ENCODE results near the gene C22orf23. TPM values are rescaled to one million over a fixed set of nuclear protein-coding genes. Genes with fewer than 3 reads are reported as not detected.

C22orf23 gene
- total and polyA plus RNA-seq, 2 of the 4 experiments (the other 2 are of a cell fraction): 0.39 to 0.54 TPM

GRCh38 chr22:37911697-37912096 lies 41.7 kb downstream of the C22orf23 start:
- Histone ChIP-seq H3K4me3 (ENCODE audit: insufficient read depth, low read depth, low read length) (no peak overlapping the region), H2AFZ (replicated peaks; ENCODE audit: low read length, poor library complexity) (no peak overlapping the region), H3K23ac (ENCODE audit: low read depth, low read length) (no peak overlapping the region), H2AK9ac (replicated peaks; ENCODE audit: low read depth, low read length, poor library complexity) (no peak overlapping the region), H3K9me1 (ENCODE audit: insufficient read depth, low read length) (peaks cover 21% of the 10 kb centered on the region), H3K18ac (ENCODE audit: low read depth, low read length) (no peak overlapping the region), H3K9me3 (ENCODE audit: control insufficient read depth, insufficient read depth, low read length) (no peaks in the 10 kb centered on the region), H2BK15ac (ENCODE audit: low read depth, low read length) (no peak overlapping the region), H3K4me2 (ENCODE audit: low read depth, low read length) (no peak overlapping the region), H2BK5ac (ENCODE audit: low read depth, low read length, poor library complexity, severe bottlenecking) (no peak overlapping the region), H3K14ac (replicated peaks; ENCODE audit: low read depth, low read length) (no peak overlapping the region), H3K27ac (ENCODE audit: insufficient read depth, low read length) (no peak overlapping the region), H3K9ac (ENCODE audit: low read depth, low read length) (no peak overlapping the region), H3K36me3 (ENCODE audit: control insufficient read depth, insufficient read depth, low read length) (peaks cover 28% of the 10 kb centered on the region), H3K4ac (ENCODE audit: low read depth, low read length) (no peak overlapping the region), H2BK20ac (ENCODE audit: low read depth, low read length) (no peak overlapping the region), H3K4me1 (ENCODE audit: control insufficient read depth, insufficient read depth, low read length) (peaks cover 14% of the 10 kb centered on the region), H3K27me3 (ENCODE audit: control insufficient read depth, insufficient read depth, low read length) (no peaks in the 10 kb centered on the region), H3K79me1 (ENCODE audit: low read depth in 1 of 2, low read length in 2 of 2) (peaks cover 28 to 63% of the 10 kb centered on the region in 2 experiments), H2BK120ac (ENCODE audit: low read depth, low read length) (no peak overlapping the region), H4K8ac (ENCODE audit: low read depth in 2 of 2, low read length in 2 of 2) (no peak overlapping the region), H4K5ac (ENCODE audit: low read depth, low read length) (no peak overlapping the region), H4K20me1 (ENCODE audit: insufficient read depth, low read length) (peaks cover 43% of the 10 kb centered on the region), H3K56ac (ENCODE audit: extremely low read depth, insufficient read depth, low read length) (no peak overlapping the region), H2AK5ac (ENCODE audit: low read depth, low read length) (no peak overlapping the region), H4K91ac (ENCODE audit: insufficient read depth, low read depth, low read length) (no peak overlapping the region)
- in situ Hi-C loops (cut with MboI; ENCODE audit: low sequenced_read_pairs): no loop called here
- ChIA-PET POLR2A (ENCODE audit: unreplicated experiment) (no interaction called here), CTCF (no interaction called here)
- dilution Hi-C loops (cut with HindIII; ENCODE audit: low sequenced_read_pairs, unreplicated experiment): no loop called here
- DNase-seq (no peak), ATAC-seq (ENCODE audit: low read depth) (no peak)
- no peak for TF ChIP-seq BHLHE40 (IDR thresholded peaks at IDR 0.05; ENCODE audit: low read depth, low read length)
- no peak for TF ChIP-seq RCOR1 (IDR thresholded peaks at IDR 0.05; ENCODE audit: insufficient replicate concordance, low read length)
- TF ChIP-seq MXI1 (IDR thresholded peaks at IDR 0.05; ENCODE audit: borderline replicate concordance, low read depth, low read length): no peak
- TF ChIP-seq CEBPB (IDR thresholded peaks at IDR 0.05; ENCODE audit: low read depth, low read length): no peak
- no peak for TF ChIP-seq POLR2A (IDR thresholded peaks at IDR 0.05; ENCODE audit: low read depth, low read length)
- no peak for TF ChIP-seq CTCF (conservative IDR thresholded peaks at IDR 0.05; ENCODE audit: low read depth, low read length)
- TF ChIP-seq ELK1 (IDR thresholded peaks at IDR 0.05; ENCODE audit: borderline replicate concordance, low read depth, low read length): no peak
- TF ChIP-seq FOS (IDR thresholded peaks at IDR 0.05; ENCODE audit: low read depth, low read length): no peak
- TF ChIP-seq MAFK (IDR thresholded peaks at IDR 0.05; ENCODE audit: low read depth, low read length): no peak
- no peak for TF ChIP-seq USF2 (IDR thresholded peaks at IDR 0.05; ENCODE audit: low read depth, low read length)
- no peak for TF ChIP-seq RAD21 (IDR thresholded peaks at IDR 0.05; ENCODE audit: low read length)
- WGBS, 2 experiments (ENCODE audit: extremely low coverage in 2 of 2, insufficient read length in 1 of 2): no CpG with 5 or more reads among the region's 8 CpGs
- intact Hi-C loops (cut with micrococcal nuclease): no loop called here
- no TSS peak for BruUV-seq (replicated peaks)
